ENCODE measurements around the gene ST8SIA1.

Gene ST8SIA1

DNA sequence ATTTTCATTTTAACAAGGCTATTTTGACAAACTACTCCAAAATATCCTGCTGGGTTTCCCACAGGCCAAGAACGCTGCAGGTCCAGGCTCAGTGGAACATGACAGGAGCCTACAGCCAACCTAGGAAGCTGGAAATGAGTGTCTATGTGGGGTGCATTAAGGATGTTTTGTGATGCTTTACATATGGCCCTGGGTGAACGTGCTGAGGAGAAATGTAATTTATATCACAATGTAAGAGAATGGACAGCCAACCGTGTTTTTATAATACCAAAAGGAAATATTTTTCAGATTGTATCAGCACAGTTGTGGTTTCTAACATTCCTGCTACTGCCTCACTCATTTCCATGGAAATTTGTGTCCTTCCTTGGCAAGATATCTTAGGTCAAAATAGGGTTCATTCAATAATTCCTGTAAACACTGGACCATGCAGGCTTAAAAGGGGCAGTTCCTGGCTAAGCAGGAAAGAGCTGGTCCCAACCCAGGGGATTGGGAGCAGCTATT is 51.5 kb downstream of the ST8SIA1 start:
- DNase-seq (ENCODE audit: low read depth), result no peak

DNA sequence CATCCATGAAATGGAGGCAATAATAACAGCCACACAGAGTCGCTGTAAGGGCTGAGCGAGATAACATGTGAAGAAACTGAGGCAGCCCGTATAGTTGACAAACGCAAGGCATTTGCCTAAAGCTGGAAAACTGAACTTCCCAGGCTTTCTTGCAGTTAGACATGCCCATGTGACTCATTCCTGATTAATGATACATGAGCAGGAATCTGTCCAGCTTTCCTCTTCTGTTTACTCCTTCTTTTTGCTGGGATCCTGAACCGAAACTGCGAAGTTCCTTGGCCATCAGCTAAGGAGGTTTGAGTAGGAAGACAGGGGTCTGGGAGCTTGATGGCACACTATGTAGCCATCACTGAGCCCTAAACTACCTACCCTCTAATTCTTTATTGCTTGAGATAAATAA is 52.2 kb downstream of the ST8SIA1 start:
- DNase-seq (ENCODE audit: low read depth), result no peak

DNA sequence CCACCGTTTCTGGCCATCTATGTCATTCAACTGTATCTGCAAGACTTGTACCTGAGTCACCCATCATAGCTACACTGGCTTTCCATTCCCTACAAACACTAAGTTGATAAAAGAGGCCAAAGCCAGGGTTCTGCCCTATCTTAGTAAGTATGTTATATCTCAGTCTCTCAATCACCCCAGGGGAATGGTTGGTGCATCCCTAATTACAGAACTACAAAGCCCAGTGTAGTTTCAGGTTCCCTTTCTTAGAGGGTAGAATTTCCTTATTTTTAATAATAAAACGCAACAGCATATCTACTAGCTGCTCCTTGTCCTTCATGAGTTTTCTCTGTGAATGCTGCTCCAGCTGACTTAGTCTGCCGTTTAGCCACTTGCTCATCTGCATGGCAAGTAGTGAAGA is 57.6 kb downstream of the ST8SIA1 start:
- no peak for DNase-seq (ENCODE audit: low read depth)

DNA sequence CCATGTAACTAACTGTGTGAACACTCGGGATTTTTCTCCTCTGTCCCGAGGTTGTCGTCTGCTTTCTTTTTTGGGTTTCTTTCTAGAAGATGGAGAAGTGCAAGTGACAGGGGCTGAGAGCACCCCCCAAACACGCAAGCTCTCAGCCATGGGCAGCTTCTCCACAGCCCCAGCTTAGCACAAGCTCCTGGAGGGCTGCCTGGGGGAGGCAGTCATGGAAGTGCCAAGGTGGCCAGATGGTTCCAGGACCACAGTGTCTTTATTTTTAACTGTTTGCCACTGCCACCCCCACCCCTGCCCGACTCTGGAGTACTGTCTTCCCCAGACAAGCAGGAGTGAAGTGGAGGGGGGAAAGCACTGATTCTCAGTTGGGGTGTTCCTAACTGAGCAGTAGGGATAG is 58.2 kb downstream of the ST8SIA1 start:
- no peak for DNase-seq (ENCODE audit: low read depth)

DNA sequence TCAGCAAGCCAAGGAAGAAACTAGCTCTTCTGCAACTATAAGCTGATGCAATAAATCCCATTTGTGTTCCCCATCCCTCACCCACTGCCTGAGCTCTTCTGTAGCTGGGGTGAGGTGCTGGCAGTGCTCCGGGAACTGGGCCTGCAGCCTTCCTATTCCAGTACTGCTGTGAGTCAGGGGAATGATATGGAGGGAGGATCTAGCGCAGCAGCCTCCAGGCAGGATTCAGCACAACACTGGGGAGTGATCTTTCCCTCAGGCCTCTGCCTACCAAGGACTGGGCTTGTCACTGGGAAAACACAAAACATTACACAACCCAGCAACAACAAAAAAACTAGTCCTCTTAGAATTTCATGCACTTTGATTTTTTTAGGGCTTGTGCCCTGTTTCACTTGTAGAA is 58.7 kb downstream of the ST8SIA1 start:
- DNase-seq (ENCODE audit: low read depth), result no peak

DNA sequence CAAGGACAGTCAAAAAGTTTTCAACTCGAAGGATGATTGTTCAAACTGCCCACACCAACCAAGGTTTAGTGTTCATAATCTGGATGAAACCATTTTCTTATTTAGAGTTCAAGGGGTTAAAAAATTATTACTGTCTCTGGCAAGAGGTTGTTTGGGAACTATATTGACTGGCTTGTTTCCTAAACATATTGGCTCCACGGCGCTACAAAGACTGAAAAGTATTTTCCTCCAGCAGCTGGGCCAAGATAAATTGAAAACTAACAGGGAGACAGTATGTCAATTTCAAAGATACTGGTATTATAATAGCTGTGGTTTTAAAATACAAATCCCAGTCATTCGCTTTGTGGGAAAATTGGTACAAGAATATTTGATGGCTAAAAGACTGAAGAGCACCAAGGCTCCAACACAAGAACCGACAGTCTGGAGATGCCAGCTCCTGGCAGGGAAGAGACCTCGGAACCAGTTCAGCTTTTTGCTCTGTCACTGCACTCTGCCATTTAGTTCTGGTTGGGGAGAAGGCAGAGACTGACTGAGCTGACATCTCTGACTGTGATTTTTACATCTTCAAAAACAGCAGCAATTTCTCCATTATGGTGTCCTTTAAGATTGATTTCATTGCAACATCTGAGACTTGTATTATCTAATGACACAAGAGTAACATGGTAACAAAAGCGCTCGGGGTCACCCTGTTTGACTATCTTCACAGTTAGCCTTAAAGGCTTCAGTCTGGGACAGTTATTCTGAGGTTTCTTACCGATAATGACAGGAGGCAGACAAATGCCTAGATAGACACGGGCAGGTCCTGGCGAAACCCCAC is 62.0 kb downstream of the ST8SIA1 start:
- DNase-seq (ENCODE audit: low read depth), result no peak

DNA sequence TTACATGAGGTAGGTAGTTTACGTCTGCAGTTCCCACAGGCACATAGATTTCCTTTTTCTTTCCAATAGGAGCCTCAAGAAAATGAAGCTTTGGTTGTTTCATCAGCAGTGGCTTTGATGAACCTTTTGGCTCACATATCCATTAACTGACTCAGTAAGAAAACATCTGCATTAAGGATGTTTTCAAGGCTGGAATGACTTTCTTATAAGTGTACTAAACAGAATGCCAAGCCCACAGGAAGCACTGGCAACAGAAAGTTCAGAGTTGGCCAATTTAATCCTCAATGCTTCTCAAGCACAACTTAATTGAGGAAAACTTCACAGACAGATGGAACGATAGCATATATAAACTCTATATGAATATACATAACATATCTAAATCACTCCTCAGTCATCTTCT is 63.5 kb downstream of the ST8SIA1 start:
- no peak for DNase-seq (ENCODE audit: low read depth)

DNA sequence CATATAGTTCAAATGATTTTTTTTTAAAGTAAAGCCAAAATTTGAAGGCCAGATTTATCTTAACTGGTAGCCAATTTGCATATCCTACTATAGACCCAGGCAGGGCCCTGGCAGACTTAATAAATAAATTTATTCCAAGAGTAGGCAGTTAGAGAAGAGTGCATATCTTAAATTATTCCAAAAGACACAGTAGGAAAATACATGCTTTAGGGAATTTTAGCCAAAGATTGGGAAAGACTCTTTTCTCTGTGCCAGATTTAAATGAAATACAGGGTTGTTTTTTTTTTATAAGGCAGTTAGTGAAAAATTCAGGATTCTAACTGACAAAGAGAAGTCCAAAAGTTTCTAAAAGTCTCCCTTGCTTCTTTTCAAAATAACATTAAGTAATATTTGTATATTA is 65.5 kb downstream of the ST8SIA1 start:
- no peak for DNase-seq (ENCODE audit: low read depth)

DNA sequence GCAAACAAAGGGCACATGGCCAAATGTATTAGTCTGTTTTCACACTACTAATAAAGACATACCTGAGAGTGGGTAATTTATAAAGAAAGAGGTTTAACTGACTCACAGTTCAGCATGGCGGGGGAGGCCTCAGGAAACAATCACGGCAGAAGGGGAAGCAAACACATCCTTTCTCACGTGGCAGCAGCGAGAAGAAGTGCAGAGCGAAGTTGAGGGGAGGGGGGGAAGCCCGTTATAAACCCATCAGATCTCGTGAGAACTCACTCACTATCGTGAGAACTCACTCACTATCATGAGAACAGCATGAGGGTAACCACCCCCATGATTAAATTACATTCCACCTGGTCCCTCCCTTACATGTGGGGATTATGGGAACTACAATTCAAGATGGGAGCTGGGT is 66.1 kb downstream of the ST8SIA1 start:
- no peak for DNase-seq (ENCODE audit: low read depth)

DNA sequence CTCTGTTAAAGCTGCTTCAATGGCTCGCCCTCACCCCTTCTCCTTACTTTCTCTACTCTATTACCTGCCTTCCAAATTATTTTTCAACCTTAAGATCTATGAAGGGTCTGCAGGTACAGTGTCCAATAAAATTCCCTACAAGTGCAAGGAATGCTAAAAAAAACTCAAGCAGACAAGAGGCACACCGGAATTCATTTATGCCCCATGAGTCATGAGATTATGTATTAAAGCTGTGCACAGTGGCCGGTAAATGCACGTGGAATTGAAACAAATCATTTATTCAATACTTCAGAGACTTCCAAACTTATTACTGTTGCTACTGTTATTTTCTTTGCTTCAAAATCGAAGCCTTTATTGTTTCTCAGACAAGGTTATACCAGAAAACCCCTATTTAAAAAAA is 68.4 kb downstream of the ST8SIA1 start:
- no peak for DNase-seq (ENCODE audit: low read depth)

DNA sequence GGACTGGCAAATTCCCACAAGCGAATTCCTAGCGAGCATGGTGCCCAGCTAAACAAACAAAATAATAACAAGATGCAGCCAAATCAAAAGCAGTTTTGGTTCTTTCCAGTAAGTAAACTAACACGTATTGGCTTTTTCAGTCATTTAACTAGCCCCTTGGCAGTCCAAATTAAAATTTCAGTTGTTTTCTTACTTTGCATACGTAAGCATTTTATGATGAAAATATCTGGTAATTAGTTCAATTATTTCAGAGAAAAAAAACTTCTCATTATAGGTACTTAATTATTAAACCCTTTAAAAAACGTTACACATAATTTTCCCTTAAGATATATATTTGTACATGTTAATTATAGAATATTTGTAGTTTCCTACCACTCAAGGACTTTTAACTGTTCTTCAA is 70.1 kb downstream of the ST8SIA1 start:
- DNase-seq (ENCODE audit: low read depth), result no peak

DNA sequence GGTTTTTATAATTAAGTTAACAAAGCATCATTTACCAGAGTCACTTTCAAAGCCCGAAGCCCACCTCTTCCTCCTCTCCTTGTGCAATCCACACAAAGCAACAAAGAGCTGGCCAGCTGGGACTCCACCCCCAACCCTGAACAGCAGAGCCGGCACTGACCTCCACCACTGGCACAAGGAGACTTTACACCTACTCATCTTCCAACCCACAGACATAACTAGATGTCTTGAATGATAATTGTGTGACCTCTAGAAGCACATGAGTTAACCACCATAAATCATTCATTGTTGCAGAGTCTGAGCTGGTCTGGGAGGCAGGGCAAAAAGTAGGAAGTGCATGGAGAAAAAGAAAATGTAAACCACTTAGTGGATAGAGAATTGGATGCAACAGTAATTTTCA is 72.2 kb downstream of the ST8SIA1 start:
- DNase-seq (ENCODE audit: low read depth), result no peak

DNA sequence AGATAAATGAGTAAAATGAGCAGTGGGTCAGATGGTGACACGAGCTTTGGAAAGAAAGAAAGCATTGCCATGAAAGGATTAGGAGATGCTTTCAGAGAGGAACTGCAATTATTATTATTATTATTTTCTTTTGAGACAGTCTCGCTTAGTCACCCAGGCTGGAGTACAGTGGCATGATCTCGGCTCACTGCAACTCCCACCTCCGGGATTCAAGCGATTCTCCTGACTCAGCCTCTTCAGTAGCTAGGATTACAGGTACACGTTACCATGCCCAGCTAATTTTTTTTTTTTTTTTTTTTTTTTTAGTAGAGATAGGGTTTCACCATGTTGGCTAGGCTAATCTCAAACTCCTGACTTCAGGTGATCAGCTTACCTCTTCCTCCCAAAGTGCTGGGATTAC is 77.4 kb downstream of the ST8SIA1 start:
- DNase-seq (ENCODE audit: low read depth), result no peak

DNA sequence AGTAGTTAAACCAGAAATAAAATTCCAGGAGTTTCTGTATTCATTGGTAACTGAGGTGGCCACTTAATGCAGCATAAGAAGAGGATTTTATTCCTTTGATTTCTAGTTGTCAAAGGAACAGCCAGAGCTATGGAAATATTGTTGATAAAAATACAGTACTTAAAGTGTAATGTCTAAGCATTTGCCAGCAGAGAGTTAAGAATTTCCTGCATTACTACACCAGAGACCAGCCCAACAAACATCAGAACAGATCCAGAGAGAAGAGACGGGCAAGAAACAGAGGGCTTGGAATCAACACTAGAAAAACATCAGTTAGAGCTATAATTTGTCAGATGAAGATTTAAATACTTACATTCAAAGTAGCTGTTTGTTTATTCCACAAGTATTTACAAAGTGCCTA is 77.9 kb downstream of the ST8SIA1 start:
- no peak for DNase-seq (ENCODE audit: low read depth)

DNA sequence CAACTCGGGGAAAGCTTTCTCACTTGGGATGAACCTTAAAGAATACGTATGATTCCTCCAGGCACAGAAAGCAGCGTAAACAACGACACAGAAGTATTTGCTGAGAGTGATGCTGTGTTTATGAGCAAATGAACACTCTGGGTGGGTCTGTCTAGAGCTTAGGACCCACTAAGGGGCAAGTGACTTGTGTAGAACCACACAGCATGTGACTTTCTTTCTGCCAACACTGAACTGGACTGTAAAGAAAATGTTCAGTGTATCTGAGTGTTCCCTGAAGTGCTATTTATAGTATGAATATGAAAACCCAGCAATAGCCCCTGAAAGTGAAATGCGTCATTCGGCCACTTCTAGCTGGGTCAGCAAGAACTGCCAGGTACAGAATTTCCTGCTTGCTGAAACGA is 78.5 kb downstream of the ST8SIA1 start:
- no peak for DNase-seq (ENCODE audit: low read depth)

DNA sequence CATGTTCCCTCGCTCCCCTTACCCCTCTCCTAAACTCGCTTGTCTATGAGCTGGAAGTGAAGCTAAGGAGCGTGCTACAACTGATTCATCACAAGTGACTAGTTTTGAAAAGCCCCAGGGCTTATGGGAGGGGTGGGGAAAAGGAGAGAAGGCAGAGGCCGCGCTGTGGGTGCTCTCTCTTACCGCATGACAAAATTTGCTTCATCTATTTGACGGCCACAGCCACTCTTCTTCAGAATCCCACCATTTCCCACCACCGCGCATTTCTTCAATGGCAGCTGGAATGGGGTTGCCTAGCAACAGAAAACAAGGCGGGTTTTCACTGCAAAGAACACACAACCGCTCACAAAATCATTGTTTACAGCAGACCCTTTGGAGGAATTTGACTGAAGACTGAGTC is 79.4 kb downstream of the ST8SIA1 start:
- DNase-seq (ENCODE audit: low read depth), result no peak

DNA sequence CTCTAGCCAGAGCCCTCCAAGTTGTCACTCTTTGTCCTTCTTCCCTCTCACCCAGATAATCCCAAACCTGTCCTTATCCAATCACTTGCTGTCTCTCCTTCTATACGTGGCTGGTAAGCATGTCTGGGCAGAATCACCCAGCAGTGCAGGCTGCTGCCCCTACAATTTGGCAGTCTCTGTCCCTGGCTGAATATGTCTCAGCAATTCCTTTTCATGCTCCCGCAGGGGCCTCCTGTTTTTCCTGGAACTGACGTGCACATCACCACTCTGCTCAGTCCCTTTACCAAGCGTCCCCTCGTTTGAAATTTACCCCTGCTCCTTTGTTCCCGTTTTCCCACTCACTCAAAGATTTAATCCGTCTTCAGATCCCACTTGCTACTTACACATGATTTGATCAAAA is 80.0 kb downstream of the ST8SIA1 start:
- DNase-seq (ENCODE audit: low read depth), result no peak

DNA sequence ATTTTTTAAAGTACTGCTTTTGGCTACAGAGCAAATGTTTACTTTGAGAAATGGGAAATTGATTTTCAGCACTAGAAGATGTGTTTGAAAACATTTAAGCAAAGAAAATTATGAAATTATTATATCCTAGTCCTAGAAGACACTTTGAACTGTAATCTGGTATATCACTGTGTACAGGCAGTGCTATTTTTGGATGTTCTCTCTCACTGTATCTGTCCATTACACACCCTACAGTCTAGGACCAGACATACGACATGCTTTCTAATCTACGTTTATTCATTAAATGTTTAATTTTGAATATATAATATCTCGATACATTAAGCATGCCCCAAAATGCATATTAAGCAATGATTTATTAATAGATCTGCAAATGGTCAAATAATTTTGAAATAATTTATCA is 82.5 kb downstream of the ST8SIA1 start:
- DNase-seq (ENCODE audit: low read depth), result no peak

DNA sequence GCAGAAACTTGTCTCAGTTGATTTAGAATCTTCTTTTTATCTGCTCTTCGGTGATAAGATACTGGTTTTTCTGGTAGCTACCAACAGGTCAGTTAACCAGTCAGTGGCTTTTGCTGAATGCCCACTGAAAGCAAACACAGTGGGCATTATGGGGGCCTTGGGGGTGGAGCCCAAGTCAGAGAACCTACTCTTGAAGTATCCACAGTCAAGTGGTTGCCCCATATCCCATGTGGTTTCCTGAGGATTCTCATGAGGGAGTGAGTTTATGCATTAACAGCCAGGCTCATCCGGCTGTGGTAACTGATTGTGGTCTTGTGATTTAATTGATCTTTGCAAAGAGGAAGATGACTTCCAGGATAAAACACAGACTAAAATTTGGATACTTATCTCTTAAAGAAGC is 83.7 kb downstream of the ST8SIA1 start:
- DNase-seq (ENCODE audit: low read depth), result no peak

DNA sequence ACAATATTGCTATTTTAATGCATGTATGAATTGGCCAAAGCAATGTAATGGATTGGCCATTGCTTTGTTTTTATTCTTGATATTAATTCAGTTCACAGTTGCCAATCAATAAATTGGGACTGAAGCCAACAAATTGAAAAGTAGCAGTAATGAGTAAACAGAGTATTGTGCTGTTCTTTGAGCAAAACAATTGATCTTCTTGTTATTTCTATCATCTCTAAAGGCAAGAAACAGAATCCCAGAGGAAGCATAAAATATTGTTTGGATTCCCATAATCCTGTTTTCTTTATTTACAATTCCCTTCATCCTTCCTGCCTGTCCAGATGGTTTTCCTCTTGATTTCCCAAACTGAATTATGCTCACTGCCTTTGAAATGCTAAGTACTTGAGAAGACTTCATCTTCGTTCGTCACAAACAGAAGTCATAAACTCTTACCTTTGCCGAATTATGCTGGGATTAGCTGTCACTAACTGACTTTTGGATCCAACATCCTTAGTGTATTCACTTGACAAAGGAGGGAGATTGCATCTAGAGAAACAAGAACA is 85.9 kb downstream of the ST8SIA1 start:
- DNase-seq (ENCODE audit: low read depth), result no peak

DNA sequence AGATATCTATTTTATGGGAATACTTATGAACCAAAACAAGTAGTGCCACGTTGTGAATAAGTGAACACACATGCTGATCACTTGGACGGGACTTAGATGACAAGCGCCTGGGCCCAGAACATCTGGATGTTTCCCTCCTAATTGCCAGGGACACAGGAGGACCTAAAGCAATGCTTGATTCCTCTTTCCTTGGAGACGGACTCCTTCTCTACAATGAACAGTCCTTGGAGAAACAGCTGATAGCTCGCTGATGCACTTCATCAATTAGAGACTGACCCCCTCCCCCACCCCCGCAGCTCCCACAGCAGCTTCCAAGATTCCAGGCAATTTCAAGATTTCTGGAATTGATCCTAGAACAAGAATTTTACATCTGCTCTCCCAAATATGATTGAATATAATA is 86.4 kb downstream of the ST8SIA1 start:
- no peak for DNase-seq (ENCODE audit: low read depth)

DNA sequence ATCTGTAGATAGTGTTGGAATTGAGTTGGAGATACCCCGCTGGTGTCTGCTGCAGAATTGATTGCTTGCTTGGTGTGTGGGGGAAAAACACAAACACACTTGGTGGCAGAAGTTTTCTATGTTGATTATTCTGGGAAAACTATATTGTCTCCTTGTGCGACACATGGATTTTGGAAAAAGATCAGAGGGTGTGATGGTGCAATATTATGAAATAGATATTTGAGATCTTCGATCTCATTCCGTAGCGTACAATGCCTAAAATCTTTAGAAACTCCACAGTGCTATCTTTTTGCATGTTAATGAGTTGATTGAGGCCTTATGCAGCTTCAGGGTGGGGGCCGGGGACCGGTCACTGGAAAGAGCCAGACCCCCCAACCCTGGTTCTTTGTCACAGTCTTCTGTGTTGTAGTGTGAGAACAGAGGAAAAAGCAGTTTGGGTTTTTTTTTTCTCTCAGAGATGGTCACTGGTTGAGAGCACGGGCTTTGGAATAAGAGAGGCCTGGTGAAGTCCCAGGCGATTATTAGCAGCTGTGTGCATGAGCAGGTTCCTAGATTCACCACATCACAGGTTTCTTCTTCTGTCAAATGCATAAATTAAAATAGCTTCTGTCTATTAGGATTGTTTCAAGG is 88.2 kb downstream of the ST8SIA1 start:
- no peak for DNase-seq (ENCODE audit: low read depth)

DNA sequence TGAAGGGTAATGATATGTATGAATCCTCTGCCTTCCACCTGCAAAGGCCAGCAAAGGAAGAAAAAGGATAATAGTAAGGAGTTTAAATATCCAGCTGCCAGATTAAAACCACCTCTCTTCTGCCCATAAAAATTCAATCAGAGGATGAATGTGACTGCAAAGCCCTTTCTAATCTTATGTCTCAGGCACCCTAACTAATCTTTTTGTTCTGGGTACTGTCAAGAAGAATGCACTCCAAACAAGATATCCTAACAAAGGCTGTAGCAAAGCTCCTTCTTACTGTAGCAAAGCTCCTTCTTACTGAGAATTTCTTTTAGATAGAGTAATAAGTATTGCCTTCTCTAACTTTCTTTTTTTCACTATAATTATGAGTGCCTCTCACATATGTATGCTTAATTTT is 91.8 kb downstream of the ST8SIA1 start:
- no peak for DNase-seq (ENCODE audit: low read depth)

DNA sequence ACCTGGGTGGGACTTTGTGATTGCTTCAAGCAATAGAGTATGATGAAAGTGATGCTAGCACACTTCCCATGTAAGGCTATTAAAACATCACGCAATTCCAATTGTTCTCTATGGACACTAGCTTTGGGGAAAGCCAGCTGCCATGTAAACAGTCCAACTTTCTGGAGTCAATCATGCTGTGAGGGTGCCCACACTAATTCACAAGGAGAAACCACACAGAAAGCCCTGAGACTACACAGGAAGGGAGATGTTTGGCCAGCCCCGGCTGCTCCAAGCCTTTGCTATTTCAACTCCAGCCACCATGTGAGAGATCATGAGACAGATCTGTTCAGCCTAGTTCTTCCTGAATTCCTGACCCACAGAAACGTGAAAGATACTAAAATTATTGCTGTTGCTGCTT is 96.3 kb downstream of the ST8SIA1 start:
- no peak for DNase-seq (ENCODE audit: low read depth)
